ENCODE results near the gene CAB39.

Gene CAB39

DNA sequence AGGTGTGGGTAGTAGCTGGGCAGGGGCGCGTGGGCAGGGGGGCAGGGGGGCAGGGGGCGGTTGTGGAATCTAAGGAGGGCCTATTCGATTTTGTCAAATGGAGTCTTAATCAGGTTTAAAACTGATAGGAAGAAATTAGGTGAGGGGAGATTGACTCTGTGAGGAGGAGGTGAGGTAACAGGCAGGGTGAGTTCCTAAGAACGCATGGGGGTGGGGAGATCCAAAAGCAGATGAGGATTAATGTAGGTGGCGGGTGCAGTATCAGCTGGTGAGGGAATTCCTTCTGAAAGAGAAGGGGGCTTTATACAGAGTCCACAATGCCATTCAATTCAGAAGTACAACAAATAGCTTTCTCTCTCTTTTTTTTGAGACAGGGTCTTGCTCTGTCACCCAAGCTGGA lies 72.7 kb downstream of the CAB39 start:
- no peak for DNase-seq (ENCODE audit: low read depth)

DNA sequence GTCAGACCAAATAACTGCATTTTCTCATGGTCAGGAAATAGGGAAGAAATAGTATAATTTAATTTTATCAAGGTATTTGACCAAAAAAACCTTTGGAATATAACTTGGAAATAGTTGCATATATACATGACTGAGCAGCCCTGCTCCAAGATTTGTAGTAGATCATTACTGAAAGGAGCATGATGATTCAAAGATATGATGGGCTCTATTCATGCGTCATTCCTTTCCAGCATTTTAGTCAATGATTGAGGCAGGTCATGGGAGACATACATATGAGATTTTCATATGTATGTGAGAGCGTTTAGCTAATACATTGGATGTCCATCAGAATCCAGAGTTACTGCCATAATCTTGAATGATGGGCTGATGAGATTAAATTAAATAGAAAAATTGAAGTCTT lies 74.5 kb downstream of the CAB39 start:
- no peak for DNase-seq (ENCODE audit: low read depth)

DNA sequence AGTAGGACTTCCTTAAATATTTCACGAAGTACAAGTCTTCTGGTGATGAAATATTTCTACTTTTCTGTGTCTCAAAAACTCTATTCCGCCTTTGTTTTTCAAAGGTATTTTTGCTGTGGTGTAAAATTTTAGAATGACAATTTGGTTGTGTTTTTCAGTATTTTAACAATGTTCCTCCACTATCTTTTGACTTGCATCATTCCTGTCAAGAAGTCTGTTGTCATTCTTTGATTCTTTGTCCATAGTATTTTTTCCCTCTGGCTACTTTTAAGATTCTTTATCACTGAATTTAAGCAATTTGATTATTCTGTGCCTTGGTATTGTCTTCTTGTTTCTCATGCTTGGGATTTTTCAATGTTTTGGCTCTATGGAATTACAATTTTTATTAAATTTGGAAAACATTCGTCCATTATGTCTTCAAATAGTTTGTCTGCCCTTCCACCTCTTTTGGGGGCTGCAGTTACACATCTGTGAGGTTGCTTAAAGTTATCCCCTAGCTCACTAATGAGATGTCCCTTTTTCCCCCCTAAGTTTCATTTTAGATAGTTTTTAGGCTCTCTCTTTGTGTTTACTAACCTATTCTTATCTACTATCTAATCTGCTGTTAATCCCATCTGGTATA lies 76.0 kb downstream of the CAB39 start:
- DNase-seq (ENCODE audit: low read depth): no peak

DNA sequence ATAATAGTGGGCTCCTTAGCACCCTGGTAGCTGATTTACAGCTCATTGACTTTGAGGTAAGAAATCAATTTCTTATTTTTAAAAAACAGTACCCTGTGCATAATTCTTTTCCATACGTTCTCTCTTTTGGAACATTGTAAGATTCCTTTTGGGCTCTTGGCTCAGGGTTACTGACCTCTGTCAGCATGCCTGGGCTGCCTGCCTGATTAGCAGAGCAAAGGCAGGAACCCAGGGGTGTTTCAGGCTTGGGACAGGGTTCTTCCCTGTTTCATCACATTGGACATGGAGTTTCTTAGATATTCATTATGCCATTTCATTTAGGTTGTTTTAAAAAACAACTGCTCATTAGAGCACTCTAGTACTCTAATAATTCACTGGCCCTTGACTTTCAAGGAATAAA lies 78.3 kb downstream of the CAB39 start:
- DNase-seq (ENCODE audit: low read depth): no peak

DNA sequence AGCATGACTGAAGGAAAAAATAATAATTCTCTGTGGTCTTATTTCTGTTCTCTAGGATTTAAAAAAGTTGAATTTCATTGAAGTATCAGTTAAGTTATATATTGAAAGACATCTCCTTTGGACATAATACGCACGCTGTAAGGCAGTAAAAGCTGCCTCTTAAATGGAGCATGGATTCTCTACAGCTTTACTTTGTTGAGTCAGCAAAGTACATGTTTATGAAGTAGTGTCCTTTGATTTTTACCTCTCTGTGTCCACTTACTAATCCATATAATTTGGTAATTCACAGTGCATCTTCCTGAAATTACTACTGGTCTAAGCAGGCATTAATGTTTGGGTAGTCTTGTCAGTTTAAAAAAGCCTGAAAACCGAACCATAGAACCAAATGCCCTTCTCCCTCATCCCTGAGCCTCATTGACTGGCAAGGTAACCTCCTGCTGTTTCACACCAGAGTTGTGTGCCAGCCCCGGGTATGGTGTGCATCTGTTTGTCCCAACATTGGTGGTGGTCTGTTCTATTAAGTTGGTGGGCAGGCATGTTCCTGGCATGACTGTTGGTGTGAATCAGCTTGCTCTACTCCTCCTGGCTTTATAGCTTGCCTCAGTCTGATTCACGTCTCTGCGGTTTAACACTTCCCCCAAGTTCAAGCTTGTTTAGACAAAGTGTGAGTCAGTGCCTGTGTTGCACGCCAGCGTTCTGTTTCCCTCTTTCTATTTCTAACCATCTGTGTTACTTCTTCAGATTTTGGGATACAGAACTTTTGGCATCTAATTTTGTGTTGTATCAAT lies 81.1 kb downstream of the CAB39 start:
- peak; percentile 100 for DNase-seq (ENCODE audit: low read depth)

DNA sequence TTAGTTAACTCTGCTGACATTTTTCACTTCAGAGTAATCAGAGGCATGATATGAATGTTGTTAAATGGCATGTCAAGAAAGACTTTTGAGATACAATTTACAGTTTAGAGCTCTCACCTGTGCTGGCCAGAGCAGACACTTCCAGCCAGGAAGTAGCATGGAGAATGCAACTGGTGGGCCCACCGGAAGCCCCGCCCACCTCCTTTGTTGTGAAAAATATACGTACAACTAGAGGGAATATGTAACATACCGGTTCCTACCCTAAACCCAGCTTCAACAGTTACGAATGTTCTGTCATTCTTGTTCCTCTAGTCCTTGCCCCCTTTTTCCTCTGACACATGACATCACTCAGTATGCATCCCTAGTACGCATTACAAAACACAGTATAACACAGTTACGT lies 81.9 kb downstream of the CAB39 start:
- peak; percentile 65 for DNase-seq (ENCODE audit: low read depth)

DNA sequence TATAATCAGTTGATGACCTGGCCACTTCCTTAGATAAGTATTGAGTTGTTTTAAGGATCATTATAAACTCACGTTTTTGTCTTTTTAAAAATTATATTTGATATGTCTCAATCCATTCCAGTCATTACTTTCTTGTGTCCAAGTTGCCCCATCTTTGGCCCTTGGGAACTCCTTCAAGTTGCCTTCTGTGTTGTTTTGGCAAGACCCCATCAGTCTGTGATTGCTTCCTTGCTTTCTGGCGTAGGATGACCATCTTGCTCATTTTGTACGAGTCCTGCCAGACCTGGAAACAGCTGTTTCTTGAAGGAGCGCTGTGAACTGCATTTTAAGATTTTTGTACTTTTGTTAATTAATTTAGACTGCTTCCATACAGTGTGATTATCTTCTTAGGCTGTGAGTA lies 83.2 kb downstream of the CAB39 start:
- no peak for DNase-seq (ENCODE audit: low read depth)

DNA sequence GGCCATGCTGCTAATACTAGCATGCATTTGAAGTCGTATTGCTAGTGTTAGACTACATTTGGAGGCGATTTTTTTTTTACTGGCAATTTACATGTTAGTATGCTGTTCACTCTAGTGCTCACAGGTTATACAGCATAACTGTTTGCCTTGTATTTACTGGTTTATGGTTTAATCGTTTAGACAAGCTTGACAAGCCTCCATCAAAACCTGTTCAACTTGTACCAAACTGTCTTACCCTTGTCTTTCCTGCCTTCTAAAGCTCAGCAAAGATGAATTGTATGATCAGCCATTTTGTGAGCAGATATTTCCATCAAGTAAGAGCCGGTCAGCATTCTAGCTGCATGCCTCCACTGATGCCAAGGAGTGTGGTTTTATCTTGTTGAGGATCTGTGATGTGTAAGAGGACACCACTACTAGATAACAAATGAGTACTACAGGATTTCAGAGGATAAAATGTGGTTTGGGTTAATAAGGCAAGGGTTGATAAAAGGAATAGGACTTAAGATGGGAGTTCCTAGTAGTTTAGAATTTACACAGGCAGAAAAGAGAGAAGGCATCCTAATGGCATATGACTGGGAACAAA lies 83.7 kb downstream of the CAB39 start:
- DNase-seq (ENCODE audit: low read depth): peak; percentile 65

DNA sequence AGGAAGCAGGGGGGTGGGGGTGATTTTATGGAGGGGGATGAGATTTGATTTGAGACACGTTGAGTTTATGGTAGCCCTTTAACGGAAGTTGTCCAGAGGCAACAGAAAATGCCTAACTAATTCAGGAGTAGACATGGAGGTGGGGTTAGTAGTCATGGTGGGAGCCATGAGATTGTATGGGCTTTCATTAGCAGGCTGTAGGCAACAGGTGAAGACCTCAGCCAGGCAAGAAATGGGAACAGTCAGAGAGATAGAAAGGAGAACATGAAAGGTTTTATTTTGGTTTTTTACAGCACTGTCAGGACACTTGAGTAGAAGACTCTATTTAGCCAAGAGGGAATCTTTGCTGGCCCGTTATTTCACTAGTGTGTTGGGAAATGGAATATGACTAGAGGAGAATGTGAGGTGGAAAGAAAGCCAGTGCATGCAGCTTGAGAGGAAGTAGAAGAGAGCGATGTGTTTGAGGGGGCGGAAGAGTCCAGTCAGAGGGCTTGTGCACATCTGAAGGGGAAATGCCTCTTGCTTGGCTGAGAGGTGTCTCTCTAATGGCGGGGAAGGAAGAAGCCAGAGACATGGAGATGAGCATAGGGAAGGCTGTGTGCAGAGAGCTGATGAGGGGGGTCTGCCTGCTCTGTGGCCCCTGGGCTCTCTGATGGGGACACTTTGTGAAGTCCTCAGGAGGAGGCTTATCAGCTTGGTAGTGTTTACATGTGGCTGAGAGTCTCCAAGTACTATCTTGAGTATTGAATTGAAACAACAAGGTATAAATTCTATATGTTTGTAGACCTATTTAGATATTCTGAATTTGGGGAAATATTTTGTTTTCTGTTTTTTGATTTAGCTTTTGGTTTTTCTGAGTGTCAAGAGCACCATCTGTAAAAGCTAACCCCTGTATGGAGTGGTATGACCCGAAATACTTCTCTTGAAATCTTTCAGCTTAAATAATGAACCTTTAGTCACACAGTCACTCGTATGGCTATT lies 85.2 kb downstream of the CAB39 start:
- DNase-seq (ENCODE audit: low read depth): peak; percentile 61

DNA sequence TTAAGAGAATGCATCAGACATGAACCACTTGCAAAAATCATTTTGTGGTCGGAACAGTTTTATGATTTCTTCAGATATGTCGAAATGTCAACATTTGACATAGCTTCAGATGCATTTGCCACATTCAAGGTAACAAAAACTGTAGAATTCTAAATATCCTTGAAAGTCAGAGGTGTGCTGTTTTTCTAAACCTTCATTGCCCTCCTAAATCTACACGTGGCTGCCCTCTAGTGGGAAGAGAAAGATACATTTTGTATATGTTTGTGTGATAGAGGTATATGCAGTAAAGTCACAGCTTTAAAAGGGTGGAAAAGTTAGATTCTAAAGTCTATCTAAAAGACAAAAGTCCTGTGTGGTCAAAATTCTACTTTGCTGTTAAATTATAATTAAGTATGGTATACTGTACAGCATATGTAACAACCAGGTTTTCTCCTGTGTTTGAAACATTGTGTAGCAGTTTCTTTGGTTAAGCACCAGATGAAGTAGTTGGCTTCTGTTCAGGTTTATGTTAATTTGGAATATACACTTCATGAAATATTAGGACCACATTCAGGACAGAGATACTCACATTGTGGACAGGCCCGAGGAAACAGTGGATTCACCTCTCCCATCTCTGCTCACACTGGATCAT lies 86.2 kb downstream of the CAB39 start:
- DNase-seq (ENCODE audit: low read depth): peak; percentile 73

DNA sequence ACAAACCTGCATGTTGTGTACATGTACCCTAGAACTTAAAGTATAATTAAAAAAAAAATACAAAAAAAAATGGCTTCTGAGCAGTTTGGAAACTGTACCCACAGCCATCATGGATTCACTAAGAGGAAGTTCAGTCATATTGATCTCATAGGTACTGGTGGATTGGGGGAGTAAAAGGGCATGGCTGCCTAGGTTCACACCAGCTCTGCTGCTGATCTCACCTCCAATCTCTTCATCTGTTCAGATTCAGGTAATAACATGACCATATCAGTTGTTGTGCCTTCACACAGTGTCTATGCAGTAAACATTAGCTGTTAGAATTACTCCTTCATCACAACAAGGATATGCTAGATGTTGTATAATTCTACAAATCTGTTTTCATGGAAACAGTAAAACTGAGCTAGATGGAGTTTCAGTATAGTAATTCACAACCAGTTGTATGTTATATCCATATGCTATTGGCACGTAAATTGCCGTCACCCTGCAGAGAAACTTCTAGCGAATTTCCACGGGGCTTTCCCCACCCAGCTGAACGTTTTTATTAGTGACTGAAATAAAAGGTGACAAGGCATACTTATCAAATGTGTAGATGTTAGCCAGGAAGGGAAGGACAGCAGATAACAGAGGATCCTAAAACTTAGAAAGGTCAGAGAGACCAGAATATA lies 92.8 kb downstream of the CAB39 start:
- DNase-seq (ENCODE audit: low read depth): no peak

DNA sequence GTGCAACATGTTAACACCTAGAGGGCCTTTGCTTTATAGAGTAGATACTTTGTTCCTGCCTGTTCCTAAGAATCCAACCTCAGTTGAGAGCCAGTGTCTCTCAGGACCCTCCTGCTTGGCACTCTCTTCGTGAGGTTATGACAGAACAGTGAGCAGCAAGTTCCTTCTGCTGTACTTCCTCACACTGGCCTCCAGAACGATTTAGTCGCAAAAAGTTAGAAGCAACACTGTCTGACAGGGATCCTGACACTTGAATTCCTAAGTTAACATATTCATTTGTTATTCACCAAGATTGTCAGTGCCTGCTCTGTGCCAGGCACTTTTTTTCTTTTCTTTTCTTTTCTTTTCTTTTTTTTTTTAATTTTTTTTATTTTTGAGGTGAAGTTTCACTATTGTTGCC lies 95.1 kb downstream of the CAB39 start:
- no peak for DNase-seq (ENCODE audit: low read depth)

DNA sequence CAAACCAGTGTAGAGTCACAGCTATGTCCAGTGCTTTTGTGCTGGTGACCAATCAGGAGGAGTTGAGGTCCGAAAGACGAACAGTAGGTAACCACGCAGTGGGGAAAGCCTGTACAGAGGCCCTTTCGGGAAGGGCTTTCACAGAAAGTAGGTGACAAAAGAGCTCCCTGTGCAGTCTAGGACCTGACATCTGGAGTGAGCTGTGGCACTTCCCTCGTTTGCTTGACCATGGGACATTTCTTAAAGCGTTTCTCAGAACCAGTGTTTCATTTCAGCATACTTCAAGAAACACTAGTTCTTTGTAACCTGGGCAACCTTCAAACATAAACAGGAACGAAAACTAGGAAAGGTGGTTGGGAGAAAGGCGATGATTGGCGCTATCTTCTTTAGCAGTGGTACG lies 96.4 kb downstream of the CAB39 start:
- DNase-seq (ENCODE audit: low read depth): no peak

DNA sequence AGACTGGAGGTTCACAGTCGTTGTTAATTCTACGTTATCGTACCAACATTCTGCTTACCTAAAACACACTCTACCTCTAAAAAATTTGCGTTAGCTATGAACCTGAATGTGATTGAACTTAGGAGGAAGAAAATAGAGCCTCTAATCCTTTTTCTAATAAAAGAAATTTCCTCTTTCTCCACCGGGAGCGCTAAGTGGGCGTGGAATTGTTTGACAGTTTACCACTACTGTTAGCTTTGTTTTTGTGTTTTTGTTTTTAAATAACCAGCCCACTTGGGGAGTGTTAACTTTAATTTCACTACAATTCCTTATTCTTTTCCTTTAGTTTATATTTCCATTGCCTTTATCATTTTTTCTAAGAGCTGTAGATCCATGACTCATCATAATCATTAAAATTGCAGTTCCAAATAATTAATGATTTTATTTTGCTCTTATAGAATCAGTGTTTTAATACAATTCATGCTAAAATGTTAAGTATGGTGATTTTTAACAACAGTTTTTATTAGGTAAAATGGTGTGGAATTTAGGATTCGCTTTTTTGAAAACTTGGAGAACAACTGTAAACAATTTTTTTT lies 97.1 kb downstream of the CAB39 start:
- peak; percentile 45 for DNase-seq (ENCODE audit: low read depth)

DNA sequence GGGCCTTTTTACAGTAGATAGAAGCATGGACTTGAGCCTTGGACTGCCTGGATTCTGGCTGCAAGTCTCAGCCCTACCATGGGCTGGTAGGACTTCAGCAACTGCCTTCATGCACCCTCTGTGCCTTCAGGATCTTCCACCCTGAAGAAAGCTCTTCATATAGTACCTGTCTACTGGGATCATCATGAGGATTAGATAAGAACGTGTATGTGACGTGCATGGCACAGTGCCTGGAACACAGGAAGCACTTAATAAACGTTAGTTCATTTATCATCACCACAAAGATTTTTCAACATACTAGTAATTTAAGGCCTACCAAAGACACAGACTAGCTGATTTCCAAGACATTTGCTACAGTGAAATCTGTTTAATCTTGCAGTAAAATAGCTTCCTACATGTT lies 98.9 kb downstream of the CAB39 start:
- no peak for DNase-seq (ENCODE audit: low read depth)

DNA sequence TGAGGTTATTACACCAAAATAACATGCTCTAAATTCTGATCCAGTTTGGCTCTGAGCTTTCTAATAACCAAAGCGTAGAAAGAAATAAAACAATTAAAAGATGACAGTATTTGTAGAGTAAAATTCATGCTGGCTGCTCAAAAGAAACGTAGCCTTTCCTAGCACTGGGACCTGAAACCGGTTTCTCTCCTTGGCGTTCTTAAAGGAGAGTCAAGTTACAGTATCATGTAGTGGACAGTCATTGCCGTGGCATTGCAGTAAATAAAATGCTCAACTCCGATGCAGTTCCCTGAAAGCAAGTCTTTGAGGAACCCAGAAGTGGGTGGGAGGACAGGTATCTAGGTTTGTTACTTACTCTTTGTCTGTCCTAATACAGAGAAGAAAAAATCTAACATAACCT lies 99.4 kb downstream of the CAB39 start:
- DNase-seq (ENCODE audit: low read depth): no peak

DNA sequence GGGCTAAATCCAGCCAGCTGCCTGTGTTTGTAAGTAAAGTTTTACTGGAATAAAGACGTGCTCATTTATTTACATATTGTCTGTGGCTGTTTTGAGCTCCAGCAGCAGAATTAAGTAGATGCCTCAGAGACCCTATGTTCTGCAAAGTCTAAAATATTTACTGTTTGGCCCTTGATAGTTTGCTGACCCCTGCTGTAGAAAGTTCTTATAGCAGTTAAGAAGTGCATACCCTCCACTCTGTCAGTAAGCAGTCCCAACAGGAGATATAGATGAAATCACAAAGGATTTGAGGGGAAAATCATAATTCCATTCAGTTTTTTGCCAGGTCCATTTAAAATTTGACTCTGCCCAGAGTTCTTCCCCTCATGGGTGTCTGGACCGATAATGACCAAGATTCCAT lies 102.0 kb downstream of the CAB39 start:
- peak; percentile 55 for DNase-seq (ENCODE audit: low read depth)

DNA sequence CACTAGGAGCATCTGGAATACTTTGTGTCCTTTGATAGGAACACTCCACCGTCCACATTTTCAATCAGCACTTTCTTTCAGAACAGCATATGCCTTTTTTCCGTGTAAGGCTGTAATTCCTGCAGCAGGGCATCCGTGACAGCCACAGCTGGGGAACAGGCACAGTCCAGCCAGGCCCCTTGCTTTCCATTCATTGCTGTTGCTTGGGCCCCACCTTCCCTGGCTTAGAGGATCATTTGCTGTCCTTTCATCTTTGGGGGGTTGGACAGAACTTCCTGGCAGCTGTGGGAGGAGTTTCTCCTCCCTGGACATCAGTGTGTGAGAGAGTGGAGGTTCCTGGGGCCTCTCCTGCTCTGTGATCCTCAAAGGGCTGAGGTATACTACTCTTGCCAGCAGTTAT lies 102.4 kb downstream of the CAB39 start:
- DNase-seq (ENCODE audit: low read depth): no peak

DNA sequence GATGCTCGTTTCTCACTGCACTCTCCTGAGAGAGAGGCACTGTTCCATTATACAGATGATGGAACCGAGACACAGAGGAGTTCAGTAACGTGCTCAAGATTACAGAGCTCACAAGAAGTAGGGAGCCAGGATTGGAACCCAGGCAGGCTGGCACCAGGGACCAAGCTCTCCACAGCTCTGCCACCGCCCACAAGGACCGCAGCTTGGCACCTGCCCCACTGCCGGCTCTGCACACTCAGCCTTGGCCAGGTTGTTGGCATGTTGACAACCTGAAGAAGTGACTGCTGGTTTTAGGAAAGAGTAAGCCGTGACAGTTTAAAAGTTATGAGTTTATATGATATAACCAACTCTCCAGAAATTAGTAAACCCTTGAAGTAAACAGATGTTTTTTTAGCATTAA lies 104.1 kb downstream of the CAB39 start:
- DNase-seq (ENCODE audit: low read depth): no peak

DNA sequence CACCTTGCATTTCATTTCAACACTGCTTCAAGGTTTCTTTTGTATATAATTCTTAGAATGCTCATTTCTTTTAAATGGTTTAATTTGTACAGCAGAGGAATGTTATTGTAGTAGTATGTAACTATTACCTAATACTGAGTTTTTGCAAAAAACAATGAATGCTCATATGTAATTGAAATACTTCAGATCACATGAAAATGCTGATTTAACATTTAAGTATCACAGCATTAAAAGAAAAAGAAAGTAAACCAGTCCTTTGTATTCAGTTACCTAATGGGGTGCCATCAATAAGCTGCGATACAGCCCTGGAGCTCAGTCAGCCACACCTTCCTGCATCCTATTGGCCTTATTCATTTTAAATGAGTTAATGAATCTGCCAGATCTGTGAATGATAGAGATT lies 106.8 kb downstream of the CAB39 start:
- DNase-seq (ENCODE audit: low read depth): no peak

All from ELR (cell line).